NCI-H510A treated with DMSO at 0.1 percent for 48 hours (cell line): ENCODE measurements around the gene GNG2.

Source experiments
- DNase-seq: peaks from one replicate; lab custom pipeline; 2025; lab: John Stamatoyannopoulos, UW

GNG2 gene

GRCh38 chr14:51860164-51860824, at the start of gene GNG2:
GNG2 (plus strand) TSS chr14:51860612; CDS start chr14:51950679, 90,067 bp downstream.
- peak; percentile 42 for DNase-seq

- DNase-seq = no peak
These were observed 48.7 kb upstream of the GNG2 start for GRCh38 chr14:51811706-51812105.

- no peak for DNase-seq
These were observed 44.4 kb upstream of the GNG2 start for GRCh38 chr14:51816031-51816430.

GRCh38 chr14:51817326-51817725, 43.1 kb upstream of the GNG2 start:
- DNase-seq = no peak

- DNase-seq = peak; percentile 26
These were observed 41.5 kb upstream of the GNG2 start for GRCh38 chr14:51818748-51819380.

- no peak for DNase-seq
These were observed 38.6 kb upstream of the GNG2 start for GRCh38 chr14:51821822-51822221.

GRCh38 chr14:51822499-51822898, 37.9 kb upstream of the GNG2 start:
- no peak for DNase-seq

- no peak for DNase-seq
These were observed 36.7 kb upstream of the GNG2 start for GRCh38 chr14:51823706-51824105.

- DNase-seq = no peak
These were observed 36.2 kb upstream of the GNG2 start for GRCh38 chr14:51824191-51824590.

GRCh38 chr14:51825926-51826325, 34.5 kb upstream of the GNG2 start:
- DNase-seq = no peak

GRCh38 chr14:51828017-51828797, 32.2 kb upstream of the GNG2 start:
- DNase-seq = no peak

- no peak for DNase-seq
These were observed 26.2 kb upstream of the GNG2 start for GRCh38 chr14:51834240-51834639.

- no peak for DNase-seq
These were observed 24.0 kb upstream of the GNG2 start for GRCh38 chr14:51836417-51836816.

GRCh38 chr14:51844081-51844881, 16.1 kb upstream of the GNG2 start:
- no peak for DNase-seq

GRCh38 chr14:51845811-51846210, 14.6 kb upstream of the GNG2 start:
- DNase-seq = no peak

GRCh38 chr14:51846631-51847488, 13.6 kb upstream of the GNG2 start:
- DNase-seq = peak; percentile 3

GRCh38 chr14:51847489-51847796, 13.0 kb upstream of the GNG2 start:
- no peak for DNase-seq

GRCh38 chr14:51848120-51848519, 12.3 kb upstream of the GNG2 start:
- DNase-seq = no peak

GRCh38 chr14:51849097-51849496, 11.3 kb upstream of the GNG2 start:
- DNase-seq = no peak

GRCh38 chr14:51850651-51851050, 9.8 kb upstream of the GNG2 start:
- no peak for DNase-seq

GRCh38 chr14:51852541-51852940, 7.9 kb upstream of the GNG2 start:
- DNase-seq = no peak

GRCh38 chr14:51855234-51855633, 5.2 kb upstream of the GNG2 start:
- no peak for DNase-seq
